ENCODE measurements around the gene ANKRD22.
"Not testable (repeated sequence)": the region's sequence is repeated elsewhere in the genome, so short reads cannot be mapped to it uniquely, and the experiment has no call there.

Gene ANKRD22

DNA sequence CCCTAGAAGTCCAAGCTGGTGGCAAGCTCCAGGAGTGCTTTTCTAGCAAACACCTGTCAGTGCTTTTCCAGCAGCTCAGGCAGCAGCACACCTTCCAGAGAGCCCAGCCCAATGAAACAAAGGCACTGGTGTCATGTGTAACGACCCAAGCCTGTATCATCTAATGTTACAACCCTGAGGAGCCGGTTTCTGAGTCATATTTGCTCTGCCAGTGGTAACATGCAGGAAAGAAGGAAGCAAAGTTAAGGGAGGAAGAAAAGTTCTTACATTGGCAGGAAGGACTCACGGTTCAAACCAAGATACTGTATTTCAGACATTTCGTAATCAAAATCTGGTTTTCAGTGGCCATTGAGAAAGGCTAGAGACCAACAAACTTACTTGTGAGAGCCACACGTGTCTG lies at the start of gene ANKRD22:
Gene ANKRD22 (minus strand): TSS at position 139 of the 400 bp plus-strand sequence. CDS start 237 bp downstream, outside the sequence.
- no peak for DNase-seq (ENCODE audit: low spot score)

DNA sequence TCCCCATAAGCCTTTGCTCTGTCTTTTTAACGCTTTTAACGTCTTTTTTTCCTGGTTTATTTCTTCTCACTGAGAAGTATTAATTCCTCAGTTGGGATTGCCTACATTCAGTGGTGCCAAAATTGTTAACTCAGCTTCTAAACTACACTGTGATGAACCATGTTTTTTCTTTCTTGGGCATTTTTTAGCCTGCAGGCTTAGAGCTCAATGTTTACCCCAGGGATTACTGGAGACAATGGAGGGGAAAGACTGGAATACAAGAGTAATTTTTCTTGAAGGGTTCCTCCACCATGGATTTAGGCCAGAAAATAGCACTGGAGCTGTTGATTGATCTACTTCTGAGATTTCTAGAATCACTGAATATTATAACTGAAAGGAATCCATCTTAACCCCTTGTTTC lies 48.2 kb upstream of the ANKRD22 start:
- no peak for DNase-seq (ENCODE audit: low spot score)

DNA sequence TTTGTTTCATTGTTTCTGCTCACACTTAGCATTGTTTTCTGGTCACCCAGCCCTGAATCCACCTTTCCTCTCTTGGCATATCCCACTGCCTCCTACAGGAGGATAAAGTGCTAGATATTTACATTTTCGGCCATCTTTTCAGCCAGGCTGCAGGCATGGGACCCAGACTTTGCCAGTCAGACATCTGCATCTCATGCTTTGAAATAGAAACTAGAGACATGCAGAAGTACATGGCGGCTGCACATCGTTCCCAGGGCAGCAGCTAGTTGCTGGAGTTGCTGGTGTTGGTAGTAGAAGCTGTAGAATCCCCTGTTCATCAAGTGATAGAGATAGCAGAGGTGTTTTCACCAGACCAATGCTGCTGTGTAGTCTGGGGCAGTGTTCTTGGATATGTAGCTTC lies 47.1 kb upstream of the ANKRD22 start:
- no peak for DNase-seq (ENCODE audit: low spot score)

DNA sequence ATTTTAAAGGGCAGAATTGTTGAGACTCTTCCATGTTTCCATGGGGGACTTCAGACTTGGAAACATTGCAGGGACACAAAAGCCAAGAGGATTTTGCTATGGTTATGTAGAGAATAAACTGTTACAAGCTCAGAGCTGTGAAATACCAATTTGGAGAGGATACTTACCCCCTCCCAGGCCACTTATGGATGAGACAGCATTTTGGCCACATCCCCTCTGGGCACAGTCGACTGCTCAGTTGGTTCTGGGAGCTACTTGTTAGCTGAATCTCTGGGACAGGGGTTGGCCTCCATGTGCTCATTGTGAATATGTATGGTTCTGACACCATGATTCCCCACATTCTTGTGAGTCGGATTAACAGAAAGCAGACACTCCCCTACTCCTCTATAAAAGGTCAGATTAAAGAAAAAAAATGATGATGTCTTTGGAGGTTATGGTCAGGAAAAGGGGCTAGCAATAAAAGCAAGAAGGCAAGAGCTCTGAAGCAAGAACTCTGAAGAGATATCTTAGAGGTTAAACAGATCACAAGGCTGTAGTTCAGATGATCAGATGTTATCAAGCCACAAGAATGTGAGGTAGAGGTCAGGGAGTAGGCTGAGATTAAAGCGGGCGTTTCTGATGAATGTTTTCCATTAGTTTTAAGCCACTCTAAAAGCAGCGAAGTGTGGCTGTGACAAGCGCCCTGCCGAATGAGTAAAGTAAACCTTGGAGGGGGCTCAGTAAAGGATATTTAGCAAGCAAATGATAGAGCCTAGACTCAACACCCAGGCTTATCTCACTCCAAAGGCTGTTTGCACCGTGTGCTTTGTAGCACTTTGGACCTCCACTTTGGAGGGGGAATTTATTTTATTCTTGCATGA lies 45.6 kb upstream of the ANKRD22 start:
- DNase-seq (ENCODE audit: low spot score) = no peak

DNA sequence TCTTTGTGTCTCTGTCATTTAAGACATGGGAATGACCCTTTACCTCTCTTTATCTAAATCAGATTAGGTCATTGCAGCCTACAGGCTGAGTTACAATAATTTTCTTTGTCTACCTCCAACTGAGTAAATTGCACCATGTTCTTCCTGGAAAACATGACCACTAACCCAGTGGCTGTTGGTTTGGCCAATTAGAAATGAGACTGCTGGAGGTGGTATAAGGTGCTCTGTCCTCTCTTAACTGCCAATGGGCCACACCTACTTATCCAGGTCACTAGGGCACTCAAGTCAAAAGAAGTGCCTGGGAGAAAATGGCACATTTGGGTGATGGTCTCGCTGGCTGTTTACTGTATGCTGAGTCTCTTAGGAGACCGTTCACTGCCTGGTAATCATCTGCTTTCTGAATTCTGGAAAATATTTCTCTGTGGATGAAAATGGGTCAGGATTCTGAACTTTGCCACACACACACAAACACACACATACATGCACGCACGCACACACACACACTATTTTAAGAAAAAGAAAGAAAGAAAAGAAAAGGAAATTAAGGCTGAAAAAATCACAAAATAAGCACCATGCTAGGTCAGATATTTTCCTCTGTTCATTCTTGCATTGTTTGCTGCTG lies 44.8 kb upstream of the ANKRD22 start:
- no peak for DNase-seq (ENCODE audit: low spot score)

DNA sequence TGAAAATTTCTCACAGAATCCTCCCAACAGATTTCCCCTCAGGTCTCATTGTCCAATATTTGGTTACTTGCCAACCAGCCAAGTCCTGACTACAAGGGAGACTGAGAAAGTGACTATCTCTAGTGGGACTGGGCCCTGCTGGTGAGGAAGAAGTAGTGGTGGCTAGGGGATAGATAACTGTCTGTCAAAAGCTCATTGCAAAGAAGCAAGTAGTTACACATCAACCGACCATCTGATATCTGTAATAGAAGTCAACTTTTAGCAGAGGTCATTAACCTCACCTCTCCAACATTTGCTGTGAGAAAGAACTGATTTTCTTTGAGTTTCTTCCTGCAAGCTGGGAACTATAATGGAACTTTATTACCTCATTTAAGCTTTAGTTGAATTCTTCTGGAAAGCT lies 43.6 kb upstream of the ANKRD22 start:
- no peak for DNase-seq (ENCODE audit: low spot score)

DNA sequence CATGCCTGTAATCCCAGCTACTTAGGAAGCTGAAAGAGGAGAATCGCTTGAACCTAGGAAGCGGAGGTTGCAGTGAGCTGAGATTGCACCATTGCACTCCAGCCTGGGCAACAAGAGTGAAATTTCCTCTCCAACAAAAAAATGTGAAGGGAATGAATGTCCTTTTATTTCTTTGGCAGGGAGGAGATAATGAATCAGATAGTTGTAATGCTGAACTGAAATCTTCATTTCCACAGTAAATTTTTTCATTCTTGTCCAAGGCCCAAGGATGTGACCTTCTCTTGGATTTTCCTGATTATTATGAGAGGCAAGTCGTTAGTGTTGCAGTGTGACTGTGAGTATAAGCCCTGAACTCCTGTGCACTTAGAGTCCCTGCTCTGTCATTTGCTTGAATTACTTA lies 42.0 kb upstream of the ANKRD22 start:
- no peak for DNase-seq (ENCODE audit: low spot score)

DNA sequence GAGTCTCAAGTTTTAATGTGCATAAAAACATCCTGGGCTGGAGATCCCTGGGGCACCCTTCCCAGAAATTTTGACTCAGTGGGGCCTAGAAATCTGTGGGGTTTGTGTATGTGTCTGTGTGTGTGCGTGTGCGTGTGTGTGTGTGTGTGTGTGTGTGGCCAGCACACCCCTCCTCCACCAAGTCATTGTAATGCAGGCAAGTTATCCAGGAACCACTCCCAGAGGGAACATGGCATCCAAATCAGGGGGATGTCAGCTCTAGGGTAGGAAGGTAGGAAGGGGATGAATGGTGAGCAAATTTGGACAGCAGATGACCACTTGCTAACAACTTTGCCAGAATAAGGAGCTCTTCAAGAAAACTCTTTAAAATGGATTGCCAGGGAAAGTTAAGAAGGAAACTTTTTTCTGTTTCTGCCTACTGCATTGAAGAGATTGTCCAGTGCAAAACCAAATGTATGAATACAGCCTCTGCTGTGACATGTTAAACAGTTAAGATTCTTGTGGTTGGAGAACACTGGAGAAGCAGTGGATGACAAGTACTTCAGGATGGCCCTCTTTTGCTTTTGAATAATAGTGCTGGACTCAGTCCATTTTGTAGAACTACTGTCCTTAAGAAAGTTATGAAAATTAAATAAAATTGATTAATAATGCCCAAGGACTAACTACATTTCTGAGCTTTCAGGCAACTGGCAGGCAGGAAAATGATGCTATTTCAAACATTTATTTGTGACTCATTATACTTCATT lies 40.8 kb upstream of the ANKRD22 start:
- no peak for DNase-seq (ENCODE audit: low spot score)

DNA sequence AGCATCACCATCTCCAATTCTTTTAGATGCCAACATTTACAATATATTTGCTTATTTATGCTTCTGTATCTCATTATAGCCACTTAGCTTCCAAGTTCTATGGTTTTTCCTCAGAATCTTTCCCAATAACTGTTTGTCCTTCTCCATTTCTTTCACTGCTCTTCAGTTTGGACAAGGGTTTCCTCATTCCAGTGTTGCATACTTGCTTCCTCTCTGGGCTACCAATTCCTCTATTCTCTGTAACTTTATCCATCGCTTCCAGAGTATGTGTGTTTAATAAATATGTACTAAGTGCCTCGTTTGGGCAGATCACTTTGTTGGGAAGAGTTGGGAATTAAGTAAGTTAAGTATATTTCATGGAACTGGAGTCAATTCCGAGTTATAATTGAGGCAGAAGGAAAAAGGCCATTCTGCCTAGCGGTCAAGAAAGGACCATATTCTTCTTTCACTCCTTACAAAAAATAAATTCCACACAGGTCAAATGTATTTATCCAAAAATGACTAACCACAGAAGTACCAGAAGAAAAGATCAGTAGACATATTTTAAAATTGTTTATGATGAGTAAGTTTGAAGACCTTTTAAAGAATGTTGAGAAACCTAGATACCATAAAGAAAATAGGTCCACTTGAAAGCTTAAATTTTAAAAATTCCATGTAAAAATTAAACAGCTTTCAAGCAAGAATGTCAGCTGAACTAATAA lies 39.2 kb upstream of the ANKRD22 start:
- DNase-seq (ENCODE audit: low spot score) = no peak

DNA sequence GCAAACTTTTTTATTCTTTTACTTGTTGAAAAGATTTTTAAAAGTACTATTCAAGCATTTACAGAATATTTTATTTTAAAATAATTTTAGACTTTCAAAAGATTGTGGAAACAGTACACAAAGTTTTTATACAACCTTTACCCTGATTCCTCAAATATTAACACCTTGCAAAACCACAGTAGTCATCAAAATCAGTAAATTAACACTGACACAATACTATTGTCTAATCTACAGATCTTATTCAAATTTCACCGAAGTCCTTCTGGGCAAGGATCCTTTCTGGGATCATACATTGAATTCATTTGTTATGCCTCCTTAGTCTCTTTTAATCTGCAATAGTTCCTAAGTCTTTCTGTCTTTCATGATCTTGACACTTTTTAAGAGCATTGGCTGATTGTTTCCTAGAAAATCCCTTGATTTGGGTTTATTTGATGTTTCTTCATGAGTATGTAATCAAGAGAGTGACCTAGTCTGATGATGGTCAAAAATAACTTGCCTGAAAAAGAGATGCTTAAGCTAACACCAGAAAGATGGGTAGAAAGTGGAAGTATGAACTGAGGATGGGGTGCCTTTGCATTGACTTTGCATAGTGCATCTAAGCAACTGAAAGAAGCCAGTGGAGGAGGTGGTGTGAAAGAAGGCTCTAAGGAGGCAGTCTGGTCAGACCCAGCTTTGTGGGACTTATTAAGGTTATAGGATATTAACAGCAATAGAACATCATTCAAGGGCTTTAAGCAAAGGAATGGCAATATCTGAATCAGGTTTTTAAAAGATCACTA lies 38.1 kb upstream of the ANKRD22 start:
- DNase-seq (ENCODE audit: low spot score) = peak; percentile 44

DNA sequence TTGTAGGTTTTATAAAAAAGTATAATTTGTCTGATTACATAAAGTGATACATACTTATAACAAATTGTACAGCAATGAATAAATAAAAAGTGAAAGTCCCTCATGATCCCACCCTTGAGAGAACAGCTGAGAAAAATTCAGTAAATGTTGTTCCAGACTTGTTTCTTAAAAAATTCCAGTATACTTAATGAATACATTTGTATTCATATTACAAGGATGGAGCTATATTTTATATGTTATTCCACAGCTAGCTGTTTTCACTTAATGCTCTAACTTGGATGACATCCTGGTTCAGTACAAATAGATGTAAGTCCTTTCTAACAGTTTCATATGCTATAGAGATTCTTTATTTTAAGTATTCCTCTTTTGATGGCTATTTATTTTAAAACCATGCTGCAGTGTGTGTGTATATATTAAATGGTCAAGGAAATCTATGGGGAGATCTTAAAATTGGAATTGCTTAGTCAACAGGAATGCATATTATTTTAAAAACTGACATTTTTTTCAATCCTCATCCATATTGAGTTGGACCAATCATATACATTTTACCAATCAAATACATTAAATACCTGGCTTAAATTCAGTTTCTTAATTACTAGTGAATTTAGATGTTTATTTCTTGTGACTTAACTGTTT lies 37.3 kb upstream of the ANKRD22 start:
- no peak for DNase-seq (ENCODE audit: low spot score)

DNA sequence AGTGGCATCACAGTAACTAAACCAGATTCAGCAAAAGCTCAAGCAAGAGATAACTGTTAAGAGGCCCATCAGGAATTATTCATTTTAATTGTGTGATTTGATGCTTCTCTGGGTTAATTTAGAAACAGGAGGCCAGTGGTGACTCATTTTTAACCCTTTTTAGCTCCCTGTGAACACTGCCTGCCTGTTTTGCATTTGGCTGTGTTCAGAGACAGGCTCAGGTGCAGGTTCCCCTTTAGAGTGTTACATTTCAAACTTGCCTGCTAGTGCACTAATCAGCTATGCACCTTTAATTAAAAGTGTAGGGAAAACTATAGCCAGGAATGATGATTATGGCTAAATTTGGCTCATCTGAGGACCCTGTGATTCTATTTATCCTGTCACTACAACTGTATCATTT lies 34.9 kb upstream of the ANKRD22 start:
- DNase-seq (ENCODE audit: low spot score) = peak; percentile 46

DNA sequence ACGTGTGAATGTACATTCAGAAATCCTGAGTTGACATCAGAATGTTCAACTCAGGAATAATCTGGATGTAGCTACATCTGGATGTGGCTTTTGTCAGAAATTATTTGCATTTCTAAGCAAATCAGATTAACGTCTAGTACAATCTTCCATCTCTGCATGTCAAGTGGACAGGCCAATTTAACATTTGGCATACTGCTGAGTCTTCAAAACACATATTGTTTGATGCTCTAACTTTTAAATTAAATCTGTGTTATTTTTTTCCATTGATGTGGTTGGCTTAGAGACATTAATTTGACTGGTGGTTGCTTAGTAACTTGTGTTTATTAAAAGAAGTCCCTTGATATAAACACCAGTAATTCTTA lies 31.8 kb upstream of the ANKRD22 start:
- no peak for DNase-seq (ENCODE audit: low spot score)

DNA sequence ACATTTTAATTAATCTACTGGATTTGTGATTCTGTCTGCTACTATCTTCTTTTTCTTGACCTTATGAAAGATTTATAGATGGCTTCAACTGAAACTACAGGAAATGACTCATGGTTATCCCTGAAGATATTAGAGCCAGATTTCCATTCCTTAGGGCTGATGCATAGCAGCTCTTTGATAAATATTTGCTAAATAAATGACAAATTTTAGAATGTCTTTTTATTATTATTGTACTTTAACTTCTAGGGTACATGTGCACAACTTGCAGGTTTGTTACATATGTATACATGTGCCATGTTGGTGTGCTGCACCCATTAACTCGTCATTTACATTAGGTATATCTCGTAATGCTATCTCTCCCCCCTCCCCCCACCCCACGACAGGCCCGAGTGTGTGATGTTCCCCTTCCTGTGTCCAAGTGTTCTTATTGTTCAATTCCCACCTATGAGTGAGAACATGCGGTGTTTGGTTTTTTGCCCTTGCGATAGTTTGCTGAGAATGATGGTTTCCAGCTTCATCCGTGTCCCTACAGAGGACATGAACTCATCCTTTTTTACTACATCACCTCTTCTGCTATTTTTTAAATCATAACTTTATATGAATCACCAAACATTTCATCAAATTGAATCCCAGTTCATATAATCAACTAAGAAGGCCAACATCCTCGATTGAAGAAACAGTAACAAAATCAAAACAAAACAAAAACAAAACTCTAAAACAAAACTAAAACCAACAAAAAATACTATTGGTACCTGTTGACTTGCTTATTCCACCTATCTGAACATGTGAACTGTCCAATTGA lies 31.2 kb upstream of the ANKRD22 start:
- not testable (repeated sequence) for DNase-seq (ENCODE audit: low spot score)

DNA sequence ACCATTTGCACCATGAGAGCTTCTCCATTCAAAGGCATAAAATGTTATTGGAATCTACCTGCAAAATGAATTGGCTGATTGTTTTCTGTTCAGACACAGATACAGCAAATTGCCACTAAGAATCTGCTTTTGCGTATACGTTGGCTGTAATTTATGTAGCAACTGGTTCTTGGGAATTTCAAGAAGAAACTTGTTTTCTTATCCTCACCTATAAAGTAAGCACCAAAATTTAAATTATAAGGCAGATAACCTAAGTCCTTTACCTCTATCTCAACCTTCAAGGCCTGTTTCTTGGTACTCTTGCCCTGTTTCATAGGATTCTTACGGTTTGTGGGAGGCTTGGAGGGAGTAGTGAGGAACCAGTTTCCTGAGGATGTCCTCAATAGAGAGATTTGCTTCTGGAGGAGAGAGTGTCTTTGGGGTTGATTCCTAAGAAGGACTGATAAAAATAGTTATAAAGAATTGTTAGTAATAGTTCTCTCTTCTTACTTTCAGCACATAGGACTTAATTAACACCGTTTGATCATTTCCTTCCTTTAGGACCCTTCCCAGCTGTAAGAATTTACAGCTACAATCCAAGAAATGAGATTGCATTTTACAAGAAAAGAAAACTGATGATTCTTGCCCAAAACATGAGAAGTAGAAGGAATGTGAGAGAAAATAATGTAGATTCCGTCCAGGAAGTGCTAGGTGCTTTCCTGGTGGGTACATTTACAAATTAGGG lies 30.4 kb upstream of the ANKRD22 start:
- DNase-seq (ENCODE audit: low spot score) = no peak

DNA sequence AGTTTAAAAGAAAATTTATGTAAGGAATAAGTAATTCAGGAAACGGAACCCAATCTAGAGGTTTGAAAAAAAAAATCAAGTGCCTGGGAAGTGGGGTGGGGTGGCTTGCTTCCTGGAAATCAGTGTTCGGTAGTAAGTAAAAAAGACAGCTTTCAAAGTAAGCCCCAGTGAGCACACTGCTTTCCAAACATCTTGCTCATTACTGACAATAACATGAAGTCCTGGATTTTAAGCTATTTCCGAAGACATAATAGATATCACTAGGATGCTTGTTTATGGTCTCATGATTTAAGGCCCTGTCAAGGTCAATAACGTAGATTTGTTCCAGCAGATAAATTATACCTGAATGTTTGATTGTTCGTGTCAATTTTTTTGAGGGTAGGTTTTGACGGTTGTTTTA lies 29.7 kb upstream of the ANKRD22 start:
- DNase-seq (ENCODE audit: low spot score) = no peak

DNA sequence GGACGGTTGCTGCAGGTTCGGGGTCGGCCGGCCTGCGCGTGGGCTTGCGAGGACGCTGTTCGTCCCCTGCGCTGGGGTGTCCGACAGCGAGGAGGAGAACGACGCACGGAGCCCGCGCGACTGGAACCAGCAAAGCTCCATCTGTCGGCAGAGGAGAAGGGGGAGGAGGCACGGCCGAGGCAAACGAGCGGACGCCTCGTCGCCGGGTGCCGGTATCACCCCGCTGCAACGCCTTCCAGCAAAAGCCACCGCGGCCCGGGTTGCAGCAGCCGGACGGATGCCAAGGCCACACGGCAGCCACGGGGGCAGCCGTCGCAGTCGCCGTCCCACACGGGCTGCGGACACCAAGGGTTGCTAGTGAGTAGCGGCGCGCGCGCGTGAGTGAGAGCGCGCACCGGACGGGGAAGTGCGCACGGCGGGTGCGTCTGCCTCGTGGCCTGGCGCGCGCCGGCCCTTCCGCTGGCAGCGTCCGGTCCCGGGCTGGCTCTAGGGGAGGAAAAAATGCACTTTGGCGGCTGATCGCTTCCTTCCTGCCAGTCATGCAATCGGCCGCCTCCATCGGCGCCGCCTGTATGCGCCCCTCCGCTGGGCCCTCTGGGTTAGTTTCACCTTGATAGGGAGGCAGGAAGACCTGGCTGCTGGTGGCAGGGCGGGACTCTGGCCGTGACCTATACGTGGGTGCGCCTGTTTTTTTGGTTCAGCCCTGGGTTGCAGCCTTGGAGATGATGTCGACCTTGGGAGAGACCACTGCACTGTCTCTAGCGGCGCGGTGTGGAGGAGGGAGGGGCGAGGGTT lies 28.8 kb upstream of the ANKRD22 start:
- peak; percentile 75 for DNase-seq (ENCODE audit: low spot score)

DNA sequence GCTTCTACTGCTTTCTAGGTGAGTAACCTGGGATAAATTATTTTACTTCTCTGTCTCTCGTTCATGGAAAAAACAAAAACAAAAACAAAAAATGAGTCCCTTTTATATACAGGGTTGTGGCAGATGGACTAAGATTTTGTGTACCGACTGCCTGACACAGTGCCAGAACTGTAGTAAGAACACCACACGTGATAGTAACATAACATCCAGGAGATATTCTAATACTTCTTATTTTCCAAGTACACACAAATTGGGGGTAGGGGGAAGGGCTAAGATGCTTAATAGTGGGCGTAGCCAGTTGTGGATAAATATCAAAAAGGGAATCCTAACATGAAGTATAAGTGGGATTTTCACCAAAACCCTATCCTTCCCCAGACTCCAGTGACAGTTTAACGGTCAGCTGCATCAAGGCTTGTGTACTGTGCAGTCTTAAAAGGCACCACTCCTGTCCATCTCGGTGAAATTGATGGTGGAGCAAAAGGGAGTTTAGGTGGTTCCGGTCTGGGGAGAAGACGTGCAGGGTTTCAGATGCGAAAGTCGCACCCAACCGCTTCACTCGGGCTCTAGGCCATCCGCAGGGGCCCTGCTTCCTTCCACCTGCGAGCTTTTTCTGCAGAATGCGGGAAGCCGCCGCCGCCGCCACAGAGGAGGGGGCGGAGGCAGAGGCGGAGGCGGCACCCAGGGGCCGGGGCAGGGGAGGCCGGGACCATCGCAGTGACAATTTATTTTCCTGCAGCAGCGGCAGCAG lies 28.1 kb upstream of the ANKRD22 start, which contains the start of gene STAMBPL1:
Gene STAMBPL1 (plus strand): TSS at position 712 of the 748 bp plus-strand sequence. CDS start 21,464 bp downstream, outside the sequence.
- DNase-seq (ENCODE audit: low spot score) = peak; percentile 71

Measured in germinal center (tissue), 1 donor.